Activated T-cell treated with anti-CD3 and anti-CD28 coated beads, Interleukin-2, amount 50 U/mL, for 4 hours (primary cell): ENCODE results near the gene TEX264. TPM values are rescaled to one million over a fixed set of nuclear protein-coding genes. Genes with fewer than 3 reads are reported as not detected.

Experiments used
- total RNA-seq, 3 donors: library from RNA; stranded (reverse); gene quantifications; one replicate each; pipeline ENCODE4 v1.2.1, GENCODE V29; 2021

TEX264 gene
- total RNA-seq, 3 donors from 2014 or later, result 37.8 to 42.5 (median 38.9) TPM

Other genes starting within 250 kb of the TEX264 start
- 10 to 100 TPM; 42.3 to 47.1 (median 42.5) TPM for gene DCAF1, start 171.2 kb upstream of the TEX264 start, total RNA-seq
- gene RAD54L2, start 132.5 kb upstream of the TEX264 start, total RNA-seq, result 10 to 100 TPM; 35.1 to 40.5 (median 37.4) TPM
- gene GRM2, start 35.8 kb downstream of the TEX264 start, total RNA-seq, result 1 to 10 TPM in 2 of 3 donors, under 1 TPM in 1; 0.84 to 1.2 (median 1.0) TPM
- gene IQCF6, start 108.0 kb downstream of the TEX264 start, total RNA-seq, result not detected
- gene IQCF2, start 190.4 kb downstream of the TEX264 start, total RNA-seq, result not detected
- not detected for gene IQCF5, start 204.3 kb downstream of the TEX264 start, total RNA-seq
- not detected for gene IQCF1, start 232.1 kb downstream of the TEX264 start, total RNA-seq